ENCODE measurements around the gene VAC14. TPM values are rescaled to one million over a fixed set of nuclear protein-coding genes. Genes with fewer than 3 reads are reported as not detected.

Gene VAC14
- total RNA-seq, 4 donors from 2014 or later = 20.5 to 44.2 (median 29.5) TPM

DNA sequence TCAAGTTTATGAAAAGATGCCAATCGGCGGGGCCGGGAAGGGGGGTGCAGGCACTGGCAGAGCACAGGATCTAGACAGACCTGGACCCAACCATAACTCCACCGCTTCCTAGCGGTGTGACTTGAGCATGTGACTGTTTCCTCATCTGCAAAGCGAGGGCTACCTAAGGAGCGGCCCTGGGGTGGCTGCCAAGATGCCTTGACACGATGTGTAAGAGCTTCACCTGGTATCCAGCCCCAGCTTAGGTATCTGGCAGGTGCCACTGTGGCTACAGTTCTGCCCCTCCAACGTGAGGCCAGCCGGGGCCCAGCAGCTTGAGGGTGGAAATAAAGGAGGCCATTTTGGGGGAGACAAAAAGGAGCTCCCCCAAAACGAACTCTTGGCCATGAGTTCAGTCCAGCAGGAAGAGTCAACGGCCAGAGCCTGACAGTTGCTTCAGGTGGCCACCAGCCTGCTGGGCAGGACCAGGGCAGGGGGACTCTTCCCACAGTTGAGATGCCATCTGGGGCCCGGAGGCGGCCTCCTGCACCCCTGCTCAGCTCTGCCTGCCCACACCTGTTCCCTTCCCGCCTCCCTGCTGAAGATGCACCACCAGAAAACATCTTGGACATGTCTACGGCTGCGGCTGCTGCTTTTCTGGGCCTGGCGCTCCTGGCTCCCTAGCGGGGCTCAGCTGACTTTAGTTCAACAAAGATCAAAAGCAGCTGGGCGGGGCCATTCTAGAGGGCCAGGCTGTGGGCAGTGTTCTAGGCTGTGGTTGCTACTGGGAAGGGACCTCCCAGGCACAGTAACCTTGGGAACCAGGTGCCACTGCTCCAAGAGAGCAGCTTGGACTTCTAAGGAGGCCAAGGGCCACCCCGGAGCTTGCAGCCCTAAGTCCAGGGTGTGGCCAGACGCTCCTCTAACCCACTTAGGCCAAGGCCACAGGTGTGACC is 111.7 kb downstream of the VAC14 start:
- TF ChIP-seq, protein P1, sequence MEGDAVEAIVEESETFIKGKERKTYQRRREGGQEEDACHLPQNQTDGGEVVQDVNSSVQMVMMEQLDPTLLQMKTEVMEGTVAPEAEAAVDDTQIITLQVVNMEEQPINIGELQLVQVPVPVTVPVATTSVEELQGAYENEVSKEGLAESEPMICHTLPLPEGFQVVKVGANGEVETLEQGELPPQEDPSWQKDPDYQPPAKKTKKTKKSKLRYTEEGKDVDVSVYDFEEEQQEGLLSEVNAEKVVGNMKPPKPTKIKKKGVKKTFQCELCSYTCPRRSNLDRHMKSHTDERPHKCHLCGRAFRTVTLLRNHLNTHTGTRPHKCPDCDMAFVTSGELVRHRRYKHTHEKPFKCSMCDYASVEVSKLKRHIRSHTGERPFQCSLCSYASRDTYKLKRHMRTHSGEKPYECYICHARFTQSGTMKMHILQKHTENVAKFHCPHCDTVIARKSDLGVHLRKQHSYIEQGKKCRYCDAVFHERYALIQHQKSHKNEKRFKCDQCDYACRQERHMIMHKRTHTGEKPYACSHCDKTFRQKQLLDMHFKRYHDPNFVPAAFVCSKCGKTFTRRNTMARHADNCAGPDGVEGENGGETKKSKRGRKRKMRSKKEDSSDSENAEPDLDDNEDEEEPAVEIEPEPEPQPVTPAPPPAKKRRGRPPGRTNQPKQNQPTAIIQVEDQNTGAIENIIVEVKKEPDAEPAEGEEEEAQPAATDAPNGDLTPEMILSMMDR (IDR thresholded peaks at IDR 0.05; ENCODE audit: low read depth) = no peak

DNA sequence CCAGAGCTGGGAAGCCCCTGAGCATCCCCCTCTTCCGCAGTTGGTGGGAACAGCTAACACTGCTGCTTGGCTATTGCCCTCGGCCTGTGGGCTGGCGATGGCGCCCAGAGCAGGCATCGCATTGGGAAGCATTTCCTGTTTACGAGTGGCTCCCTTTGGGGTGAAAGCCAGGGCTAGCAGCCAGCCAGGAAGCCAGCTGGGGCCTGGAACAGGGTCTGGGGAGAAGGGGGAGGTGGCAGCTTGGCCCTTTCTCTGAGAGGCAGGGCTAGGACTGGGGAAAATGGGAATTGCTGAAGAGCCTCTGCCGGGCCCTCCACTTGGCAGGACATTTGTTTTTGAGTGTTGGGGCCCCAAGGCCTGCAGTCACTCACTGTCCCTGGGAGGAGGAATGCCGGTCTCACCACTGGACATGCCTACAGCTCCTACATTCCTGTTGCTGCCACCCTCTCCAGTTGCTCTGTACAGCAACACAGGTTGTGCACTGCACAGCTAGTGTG is 112.7 kb downstream of the VAC14 start:
- TF ChIP-seq, protein P1 (IDR thresholded peaks at IDR 0.05; ENCODE audit: low read depth) = no peak

DNA sequence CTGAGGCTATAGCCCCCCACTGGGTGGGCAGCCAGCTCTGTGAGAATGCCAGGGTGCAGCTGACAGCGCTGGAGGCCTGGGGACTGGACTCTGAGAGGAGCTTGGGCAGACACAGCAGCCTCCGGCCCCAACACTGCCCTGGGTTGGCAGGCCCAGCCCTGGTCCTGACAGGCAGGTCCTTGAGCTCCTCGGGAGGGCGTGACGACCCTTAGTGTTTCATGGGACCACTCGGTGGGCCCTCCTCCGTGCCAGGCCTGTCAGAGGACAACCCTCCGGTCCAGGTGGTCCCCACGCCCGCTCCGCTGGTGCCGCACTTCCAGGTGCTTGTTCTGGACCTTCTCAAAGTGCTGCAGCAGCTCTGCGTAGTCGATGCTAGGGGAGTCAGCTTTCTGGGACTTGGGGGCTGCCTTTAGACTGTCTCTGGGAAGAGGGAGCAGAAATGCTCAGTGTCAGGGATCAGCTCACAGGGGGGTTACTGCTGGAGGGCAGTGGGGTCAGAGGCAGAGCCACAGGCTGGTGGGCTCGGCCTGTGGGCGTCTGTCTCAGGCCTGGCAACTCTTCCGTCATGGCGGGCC is 113.2 kb downstream of the VAC14 start:
- TF ChIP-seq, protein P1 (IDR thresholded peaks at IDR 0.05; ENCODE audit: low read depth) = no peak

DNA sequence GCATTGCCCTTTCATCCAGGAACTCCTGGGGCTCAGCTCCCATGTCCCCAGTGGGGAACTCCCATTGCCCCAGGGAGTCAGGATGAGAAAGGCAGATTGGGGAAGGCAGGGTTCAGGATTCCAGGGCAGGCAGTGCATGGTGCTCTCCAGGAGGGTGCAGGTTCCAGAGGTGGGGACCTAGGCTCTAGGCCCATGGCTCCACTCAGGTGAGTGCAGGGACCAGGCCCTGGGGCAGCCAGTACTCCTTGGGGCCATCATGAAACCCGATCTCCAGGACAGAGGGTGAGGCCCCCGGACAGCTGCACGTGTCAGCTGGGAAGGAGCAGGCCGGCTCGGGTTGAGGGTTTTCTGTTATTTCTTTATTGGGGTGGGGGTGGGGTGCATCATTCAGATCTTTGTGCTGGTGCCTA is 113.9 kb downstream of the VAC14 start:
- TF ChIP-seq, protein P1 (IDR thresholded peaks at IDR 0.05; ENCODE audit: low read depth) = no peak

DNA sequence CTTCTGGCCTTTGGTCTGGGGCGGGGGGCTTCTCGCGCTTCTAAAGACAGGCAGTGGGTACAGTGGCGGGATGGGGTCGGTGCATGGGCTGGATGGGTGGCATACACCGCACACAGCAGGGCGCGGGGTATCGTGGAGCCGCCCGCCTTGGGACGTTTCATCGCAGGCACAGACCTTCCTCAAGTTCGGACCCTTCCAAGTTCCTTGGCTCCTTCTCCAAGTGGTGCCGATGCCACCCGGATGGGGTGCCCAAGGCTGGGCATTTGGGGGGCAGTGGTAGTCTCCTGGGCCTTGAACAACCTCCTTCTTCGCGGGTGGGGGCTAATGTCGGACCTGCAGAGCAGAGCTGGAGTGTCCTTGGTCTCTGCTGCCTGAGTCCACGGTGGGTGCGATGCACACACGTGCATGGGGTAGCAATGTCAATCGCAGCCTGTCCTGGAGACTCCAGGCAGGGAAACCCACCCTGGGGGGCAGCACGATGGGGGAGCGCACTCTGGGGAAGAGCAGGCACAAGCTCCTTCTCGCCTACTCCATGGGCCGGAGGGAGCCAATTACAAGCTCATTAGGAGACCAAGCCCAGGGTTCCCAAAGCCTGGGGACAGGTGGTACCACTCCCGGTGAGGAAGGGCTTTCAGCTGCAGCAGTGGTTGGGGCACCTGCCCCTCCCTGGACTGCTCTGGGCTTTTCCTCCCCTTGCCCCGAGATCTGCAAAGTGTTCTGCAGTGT is 114.4 kb downstream of the VAC14 start:
- TF ChIP-seq, protein P1 (IDR thresholded peaks at IDR 0.05; ENCODE audit: low read depth) = no peak

DNA sequence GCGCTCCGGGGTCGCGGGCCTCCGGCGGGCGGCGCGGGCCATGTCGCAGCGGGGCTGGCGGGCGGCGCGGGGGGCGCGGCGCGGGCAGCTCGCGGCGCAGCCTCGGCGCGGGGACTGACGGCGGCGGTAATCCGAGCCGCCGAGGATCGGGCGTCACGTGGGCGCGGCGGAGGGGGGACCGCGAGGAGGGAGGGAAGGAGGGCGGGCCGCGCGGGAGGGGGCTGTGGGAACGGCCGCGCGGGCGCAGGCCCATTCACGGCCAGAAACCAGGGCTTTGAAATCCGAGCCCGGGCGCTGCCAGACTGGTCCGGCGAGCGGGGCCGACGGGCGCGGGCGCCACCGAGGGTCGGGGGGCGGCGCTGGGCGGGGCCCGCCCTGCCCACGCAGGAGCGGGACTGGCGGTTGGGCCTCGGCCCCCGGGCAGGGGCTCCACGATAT is 115.0 kb downstream of the VAC14 start, which contains the start of gene MTSS2:
Gene MTSS2 (minus strand): TSS at position 116 of the 438 bp plus-strand sequence. CDS start 262 bp downstream, outside the sequence.
- TF ChIP-seq, protein P1 (IDR thresholded peaks at IDR 0.05; ENCODE audit: low read depth) = no peak

Data from subcutaneous adipose tissue (tissue), 4 donors.